GM19035 (cell line): ENCODE results near the gene PYCR2.
A peak's percentile ranks its signal among the peaks of the same experiment; 100 is the strongest.
"Not testable (repeated sequence)": the region's sequence is repeated elsewhere in the genome, so short reads cannot be mapped to it uniquely, and the experiment has no call there.

ENCODE experiments used
- ATAC-seq: cut with Tn5 transposase; IDR thresholded peaks from one replicate; pipeline ENCODE4 v1.9.1; 2021; ENCODE audit not compliant: unreplicated experiment

PYCR2 gene

GRCh38 chr1:225923692-225924555 lies at the start of gene PYCR2:
TSS of gene PYCR2 (minus strand) at chr1:225924250. CDS start at chr1:225924110, 140 bp downstream.
- ATAC-seq, result peak; percentile 99

- no peak for ATAC-seq
These were observed 49.1 kb upstream of the PYCR2 start for GRCh38 chr1:225973158-225973557.

DNA sequence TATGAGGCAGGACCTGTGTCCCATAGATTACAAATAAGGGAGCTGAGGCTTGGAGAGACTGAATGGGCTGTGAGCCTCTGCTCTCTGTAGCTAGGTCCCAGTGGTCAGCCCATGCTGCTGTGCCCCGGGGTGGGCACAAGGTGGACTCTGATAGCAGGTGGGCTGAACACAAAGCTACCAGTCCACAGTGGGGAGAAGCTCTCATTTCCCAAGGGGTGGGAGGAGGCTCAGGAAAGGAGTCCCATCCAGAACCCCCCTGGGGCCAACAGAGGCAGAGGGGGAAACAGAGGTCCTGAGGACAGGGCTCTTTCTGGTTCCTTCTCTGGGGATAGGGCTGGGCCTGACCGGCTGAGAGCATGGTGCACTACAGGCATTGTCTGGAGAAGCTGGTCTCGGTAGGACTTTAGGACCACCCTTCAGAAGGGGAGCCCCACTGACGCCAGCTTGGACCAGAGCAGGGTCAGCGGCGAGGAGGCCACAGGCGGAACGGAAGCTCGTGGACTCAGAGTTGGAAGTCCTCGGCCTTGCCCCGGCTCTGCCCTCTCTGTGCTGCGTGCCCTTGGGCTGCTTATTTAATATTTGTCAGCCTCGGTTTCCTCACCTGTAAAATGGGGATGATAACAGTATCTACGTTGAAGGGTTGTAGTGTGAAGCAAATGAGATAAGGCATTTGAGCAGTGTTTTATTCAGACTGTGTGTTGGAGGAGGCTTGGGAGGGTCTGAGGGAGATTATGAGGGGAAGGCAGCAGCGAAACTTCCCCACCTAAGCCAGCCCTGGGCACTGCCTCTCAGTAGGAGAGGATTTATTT lies 48.5 kb upstream of the PYCR2 start:
- ATAC-seq, result no peak

- ATAC-seq, result not testable (repeated sequence)
These were observed 46.6 kb upstream of the PYCR2 start for GRCh38 chr1:225970592-225971157.

- not testable (repeated sequence) for ATAC-seq
These were observed 45.7 kb upstream of the PYCR2 start for GRCh38 chr1:225969751-225970150.

GRCh38 chr1:225965231-225965630 lies 41.2 kb upstream of the PYCR2 start:
- ATAC-seq, result no peak

DNA sequence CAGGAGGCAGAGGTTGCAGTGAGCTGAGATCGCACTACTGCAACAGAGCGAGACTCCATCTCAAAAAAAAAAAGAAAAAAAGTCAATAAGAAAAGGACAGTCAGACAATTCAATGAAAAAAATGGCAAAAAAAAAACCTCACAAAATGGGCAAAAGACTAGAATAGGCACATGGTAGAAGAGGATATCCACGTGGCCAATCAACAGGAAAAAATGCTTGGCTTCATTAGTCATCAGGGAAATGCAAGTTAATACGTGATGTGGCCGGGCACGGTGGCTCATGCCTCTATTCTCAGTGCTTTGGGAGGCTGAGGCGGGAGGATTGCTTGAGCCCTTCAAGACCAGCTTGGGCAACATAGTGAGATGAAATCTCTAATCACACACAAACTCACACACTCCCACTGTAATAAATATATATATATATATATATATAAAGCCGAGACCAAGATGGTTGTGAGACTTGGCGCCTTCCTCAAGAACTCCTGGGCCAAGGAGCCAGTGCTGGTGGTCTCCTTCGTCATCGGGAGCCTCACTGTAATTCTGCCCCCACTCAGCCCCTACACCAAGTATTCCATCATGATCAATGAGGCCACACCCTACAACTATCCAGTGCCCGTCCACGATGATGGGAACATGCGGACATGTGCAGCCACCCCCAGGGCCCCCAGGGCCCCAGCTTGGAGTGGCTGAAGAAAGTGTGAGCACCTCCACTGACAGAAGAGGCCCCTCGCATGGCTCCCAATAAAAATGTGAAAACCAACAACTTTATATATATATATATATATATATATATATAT lies 39.9 kb upstream of the PYCR2 start:
- ATAC-seq, result no peak

- peak; percentile 70 for ATAC-seq
These were observed 38.5 kb upstream of the PYCR2 start for GRCh38 chr1:225962440-225962975.

DNA sequence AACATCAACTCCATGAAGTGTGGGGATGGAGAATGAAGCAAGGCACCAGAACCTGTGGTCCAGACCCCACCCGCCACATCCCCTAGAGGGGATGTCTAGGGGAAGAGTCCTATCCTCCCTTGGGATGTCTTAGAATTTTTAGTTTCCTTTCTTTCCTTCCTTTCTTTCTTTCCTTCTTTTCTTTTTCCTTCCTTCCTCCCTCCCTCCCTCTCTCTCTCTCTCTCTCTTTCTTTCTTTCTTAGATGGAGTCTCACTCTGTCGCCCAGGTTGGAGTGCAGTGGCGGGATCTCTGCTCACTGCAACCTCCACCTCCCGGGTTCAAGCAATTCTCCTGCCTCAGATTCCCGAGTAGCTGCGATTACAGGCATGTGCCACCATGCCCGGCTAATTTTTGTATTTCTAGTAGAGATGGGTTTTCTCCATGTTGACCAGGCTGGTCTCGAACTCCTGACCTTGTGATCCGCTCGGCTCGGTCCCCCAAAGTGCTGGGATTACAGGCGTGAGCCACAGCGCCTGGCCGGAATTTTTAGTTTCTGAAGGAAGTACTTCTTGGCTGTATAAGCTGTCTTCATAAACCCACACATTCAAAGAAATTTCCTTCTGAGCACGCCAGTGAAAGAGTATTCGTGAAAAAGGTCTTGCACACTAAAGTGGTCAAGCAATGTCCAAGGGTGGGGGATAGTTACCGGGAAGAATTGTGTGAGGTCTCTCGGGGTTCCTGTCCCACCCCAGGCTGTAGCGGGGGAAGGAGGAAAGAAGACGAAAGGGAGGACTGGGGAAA lies 37.8 kb upstream of the PYCR2 start:
- ATAC-seq, result no peak

GRCh38 chr1:225958041-225958440 lies 34.0 kb upstream of the PYCR2 start:
- no peak for ATAC-seq

DNA sequence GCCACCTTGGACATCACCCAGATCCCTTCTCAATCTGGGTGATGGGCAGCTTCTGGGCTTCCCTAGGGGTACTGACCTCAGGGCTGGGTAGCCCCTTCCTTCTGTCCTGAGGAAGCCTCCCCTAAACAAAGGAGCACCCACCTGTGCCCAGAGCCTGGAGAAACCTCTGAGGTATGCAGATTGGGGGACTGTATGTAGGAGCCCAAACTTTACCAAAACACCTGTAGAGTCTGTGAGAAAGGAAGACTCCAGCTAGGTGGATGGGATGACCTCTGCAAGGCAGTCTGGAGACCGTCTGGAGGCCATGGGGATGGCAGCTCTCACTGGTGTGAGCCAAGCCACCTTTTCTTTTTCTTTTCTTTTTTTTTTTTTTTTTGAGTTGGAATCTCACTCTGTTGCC lies 30.7 kb upstream of the PYCR2 start:
- no peak for ATAC-seq

DNA sequence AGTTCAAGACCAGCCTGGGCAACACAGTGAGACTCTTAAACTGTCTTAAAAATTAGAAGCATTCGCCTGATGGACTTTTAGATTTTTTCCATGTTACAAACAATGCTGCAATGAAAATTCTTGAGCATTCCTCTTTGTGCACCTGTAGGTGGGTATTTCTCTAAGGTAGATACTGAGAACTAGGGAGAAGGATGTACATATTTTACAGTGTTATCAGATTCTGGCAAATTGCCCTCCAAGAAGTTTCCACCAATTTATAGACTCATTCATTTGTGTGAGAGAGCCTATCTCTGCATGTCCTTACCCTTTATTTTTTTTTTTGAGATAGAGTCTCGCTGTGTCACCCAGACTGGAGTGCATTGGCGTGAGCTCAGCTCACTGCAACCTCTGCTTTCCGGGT lies 29.3 kb upstream of the PYCR2 start:
- ATAC-seq, result no peak

GRCh38 chr1:225950905-225951497 lies 27.0 kb upstream of the PYCR2 start:
- no peak for ATAC-seq

GRCh38 chr1:225949041-225949440 lies 25.0 kb upstream of the PYCR2 start:
- no peak for ATAC-seq

- ATAC-seq, result no peak
These were observed 22.8 kb upstream of the PYCR2 start for GRCh38 chr1:225946803-225947202.

- ATAC-seq, result no peak
These were observed 22.1 kb upstream of the PYCR2 start for GRCh38 chr1:225946082-225946620.

DNA sequence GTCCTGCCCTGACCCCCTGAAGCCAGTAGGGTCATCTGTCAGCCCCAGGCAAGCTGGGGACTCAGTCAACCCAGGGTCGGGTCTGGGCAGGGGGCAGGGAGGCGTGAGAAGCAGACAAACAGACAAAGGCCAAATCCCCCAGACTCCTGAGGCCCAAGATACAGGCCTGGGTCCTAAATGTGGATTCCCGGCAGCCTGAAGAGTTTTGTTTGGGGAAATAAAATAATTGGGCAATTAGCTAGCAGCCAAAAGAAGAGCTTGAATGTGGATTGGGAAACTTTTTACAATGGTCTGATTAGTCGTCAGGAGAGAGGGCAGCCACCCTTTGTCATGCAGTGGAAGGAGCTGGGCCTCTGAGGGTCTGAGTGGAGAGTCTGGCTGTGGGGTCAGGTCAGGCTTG lies 21.5 kb upstream of the PYCR2 start:
- no peak for ATAC-seq

DNA sequence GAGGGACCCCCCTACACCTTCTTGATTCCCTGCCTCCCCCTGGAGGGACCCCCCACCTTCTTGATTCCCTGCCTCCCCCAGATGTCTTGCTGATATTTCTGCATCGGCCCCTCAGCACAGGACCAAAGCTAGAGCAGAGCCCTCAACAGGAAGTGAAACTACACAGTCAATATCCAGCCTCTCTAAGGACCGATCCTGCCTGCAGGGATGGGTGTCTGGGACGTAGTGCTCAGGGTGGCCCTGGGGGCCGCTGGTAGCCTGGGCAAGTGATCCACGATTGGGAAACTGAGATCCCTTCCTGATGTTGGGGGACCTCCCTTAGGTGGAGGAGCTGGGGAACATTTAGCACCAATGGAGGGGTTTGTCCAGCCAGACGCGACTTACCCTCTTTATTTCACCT lies 20.9 kb upstream of the PYCR2 start:
- peak; percentile 65 for ATAC-seq

- ATAC-seq, result no peak
These were observed 20.3 kb upstream of the PYCR2 start for GRCh38 chr1:225944387-225944786.
